Spinal cord (tissue), 10 donors: ENCODE data around the gene TMEM184A. TPM values are rescaled to one million over a fixed set of nuclear protein-coding genes. Genes with fewer than 3 reads are reported as not detected.

Experiments used
- DNase-seq, 6 donors: peaks; one replicate each; pipeline versions ENCODE4 v3.0.0 to v3.0.0-alpha.2; 2013 to 2015; ENCODE audit warnings: low spot score in 6 of 6, low read depth in 4 of 6
- H3K27ac ChIP-seq: one replicate; pipeline ENCODE4 v1.5.1; 2013; ENCODE audit warnings: low read depth, low read length, control low read depth
- H3K27me3 ChIP-seq: one replicate; pipeline ENCODE4 v1.6.1; 2013; ENCODE audit warnings: low read length; ENCODE audit not compliant: control insufficient read depth, insufficient read depth
- H3K36me3 ChIP-seq: one replicate; pipeline ENCODE4 v1.6.1; 2013; ENCODE audit warnings: low read length; ENCODE audit not compliant: control insufficient read depth, insufficient read depth
- H3K4me1 ChIP-seq: one replicate; pipeline ENCODE4 v1.6.1; 2013; ENCODE audit warnings: low read length; ENCODE audit not compliant: control insufficient read depth, insufficient read depth
- H3K4me3 ChIP-seq: one replicate; pipeline ENCODE4 v1.5.1; 2013; ENCODE audit warnings: low read depth, low read length, control low read depth
- H3K9me3 ChIP-seq: one replicate; pipeline ENCODE4 v1.6.1; 2013; ENCODE audit warnings: low read length; ENCODE audit not compliant: control insufficient read depth, insufficient read depth
- WGBS: methylation state at CpG from one replicate; pipeline ENCODE4 v1.1.5; 2013; ENCODE audit warnings: missing lambda C conversion rate; ENCODE audit not compliant: insufficient coverage; 5-methylcytosine and 5-hydroxymethylcytosine counted together
- polyA plus RNA-seq, 2 donors: library from polyadenylated mRNA; unstranded; fragments of 120-200 nt; gene quantifications; one replicate each; pipeline ENCODE4 v1.2.1, GENCODE V29; 2013; ENCODE audit not compliant: insufficient read length in 2 of 2
- total RNA-seq, 2 donors: library from RNA; depleted of rRNA in 1 of 2; stranded (reverse); fragments of 120-200 nt in 1 of 2; fragments of >200 nt in 1 of 2; gene quantifications; one replicate each; pipeline versions ENCODE4 v1.2.3 to v1.2.4, GENCODE V29; 2013 to 2014
- donor health status: healthy.

The TMEM184A gene
- total and polyA plus RNA-seq, 4 donors, result 0.20 to 2.3 (median 0.54) TPM

- Histone ChIP-seq H3K36me3 (peaks cover 25% of the 10 kb centered on the region), H3K27me3 (no peaks in the 10 kb centered on the region), H3K9me3 (no peaks in the 10 kb centered on the region), H3K27ac (no peak overlapping the region), H3K4me1 (peaks cover 29% of the 10 kb centered on the region), H3K4me3 (no peak overlapping the region)
- no peak for DNase-seq
- WGBS, result 88% methylated on average over 21 of the region's 35 CpGs
Measured at GRCh38 chr7:1505731-1506550, 50.1 kb downstream of the TMEM184A start.

GRCh38 chr7:1503816-1504775 is 51.9 kb downstream of the TMEM184A start, which contains the start of gene INTS1:
Gene INTS1 (minus strand): TSS chr7:1504389. CDS start chr7:1503960, 429 bp downstream.
- Histone ChIP-seq H3K27me3 (no peaks in the 10 kb centered on the region), H3K36me3 (peaks cover 43% of the 10 kb centered on the region), H3K27ac (no peak within 1 kb of the TSS), H3K9me3 (no peaks in the 10 kb centered on the region), H3K4me1 (peaks cover 29% of the 10 kb centered on the region), H3K4me3 (peak within 1 kb of the TSS; percentile 58)
- peak; percentile 62 to 97 (median 90) for DNase-seq
- WGBS, result under 1% methylated on average over 105 of the region's 118 CpGs

GRCh38 chr7:1503390-1503789 is 52.6 kb downstream of the TMEM184A start:
- Histone ChIP-seq H3K9me3 (no peaks in the 10 kb centered on the region), H3K4me1 (peaks cover 29% of the 10 kb centered on the region), H3K4me3 (peak overlapping the region; percentile 58), H3K36me3 (peaks cover 50% of the 10 kb centered on the region), H3K27ac (no peak overlapping the region), H3K27me3 (no peaks in the 10 kb centered on the region)
- 29% methylated on average over 24 of the region's 24 CpGs for WGBS
- no peak for DNase-seq

- no peaks in the 10 kb centered on the region for H3K9me3 ChIP-seq
- H3K36me3 ChIP-seq, result peaks cover 56% of the 10 kb centered on the region
- H3K27me3 ChIP-seq, result no peaks in the 10 kb centered on the region
- 87% methylated on average over 14 of the region's 20 CpGs for WGBS
- peaks cover 29% of the 10 kb centered on the region for H3K4me1 ChIP-seq
- H3K27ac ChIP-seq, result no peak overlapping the region
- no peak for DNase-seq
- H3K4me3 ChIP-seq, result peak overlapping the region; percentile 58
Measured at GRCh38 chr7:1502845-1503244, 53.2 kb downstream of the TMEM184A start.

- WGBS, result 92% methylated on average over 17 of the region's 21 CpGs
- peaks cover 26% of the 10 kb centered on the region for H3K4me1 ChIP-seq
- no peak overlapping the region for H3K27ac ChIP-seq
- no peak for DNase-seq
- no peaks in the 10 kb centered on the region for H3K9me3 ChIP-seq
- no peak overlapping the region for H3K4me3 ChIP-seq
- H3K27me3 ChIP-seq, result no peaks in the 10 kb centered on the region
- H3K36me3 ChIP-seq, result peaks cover 67% of the 10 kb centered on the region
Measured at GRCh38 chr7:1501487-1502270, 54.3 kb downstream of the TMEM184A start.

DNA sequence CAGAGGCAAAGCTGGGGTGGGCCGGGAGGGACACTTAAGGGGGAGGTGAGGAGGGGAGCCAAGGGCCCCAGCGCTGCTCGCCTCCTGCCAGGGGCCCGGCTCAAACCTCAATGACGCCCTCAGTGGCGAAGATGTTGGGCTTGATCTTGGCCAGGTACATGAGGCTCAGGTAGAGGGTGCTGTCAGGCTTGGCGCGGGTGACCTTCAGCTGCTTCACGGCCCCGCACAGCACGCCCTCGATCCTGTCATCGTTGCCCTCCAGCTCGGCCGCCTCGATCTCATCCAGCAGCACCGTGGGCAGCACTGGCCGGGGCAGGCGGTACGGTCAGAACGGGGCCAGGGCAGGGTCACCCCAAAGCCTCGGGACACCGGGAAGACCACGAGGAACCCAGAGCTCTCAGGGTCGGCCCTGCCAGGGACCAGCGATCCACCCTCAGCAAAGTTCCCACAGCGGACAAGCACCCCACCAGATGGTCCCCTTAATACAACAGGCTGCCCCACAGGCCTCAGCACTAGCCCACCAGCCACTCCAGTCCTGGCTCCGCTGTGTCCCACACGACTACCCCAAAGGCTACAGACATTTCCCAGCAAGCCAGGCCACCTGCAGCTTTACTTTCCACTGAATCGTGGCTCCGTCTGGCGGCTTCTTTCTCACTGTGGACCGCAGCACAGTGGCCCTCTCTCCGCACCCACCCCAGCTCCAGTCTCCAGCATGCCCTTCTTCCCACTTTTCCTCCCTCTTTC is 55.8 kb downstream of the TMEM184A start:
- peaks cover 82% of the 10 kb centered on the region for H3K36me3 ChIP-seq
- no peak overlapping the region for H3K27ac ChIP-seq
- H3K27me3 ChIP-seq, result no peaks in the 10 kb centered on the region
- WGBS, result 98% methylated on average over 32 of the region's 34 CpGs
- H3K4me3 ChIP-seq, result no peak overlapping the region
- no peaks in the 10 kb centered on the region for H3K9me3 ChIP-seq
- H3K4me1 ChIP-seq, result peaks cover 25% of the 10 kb centered on the region
- DNase-seq, result no peak

DNA sequence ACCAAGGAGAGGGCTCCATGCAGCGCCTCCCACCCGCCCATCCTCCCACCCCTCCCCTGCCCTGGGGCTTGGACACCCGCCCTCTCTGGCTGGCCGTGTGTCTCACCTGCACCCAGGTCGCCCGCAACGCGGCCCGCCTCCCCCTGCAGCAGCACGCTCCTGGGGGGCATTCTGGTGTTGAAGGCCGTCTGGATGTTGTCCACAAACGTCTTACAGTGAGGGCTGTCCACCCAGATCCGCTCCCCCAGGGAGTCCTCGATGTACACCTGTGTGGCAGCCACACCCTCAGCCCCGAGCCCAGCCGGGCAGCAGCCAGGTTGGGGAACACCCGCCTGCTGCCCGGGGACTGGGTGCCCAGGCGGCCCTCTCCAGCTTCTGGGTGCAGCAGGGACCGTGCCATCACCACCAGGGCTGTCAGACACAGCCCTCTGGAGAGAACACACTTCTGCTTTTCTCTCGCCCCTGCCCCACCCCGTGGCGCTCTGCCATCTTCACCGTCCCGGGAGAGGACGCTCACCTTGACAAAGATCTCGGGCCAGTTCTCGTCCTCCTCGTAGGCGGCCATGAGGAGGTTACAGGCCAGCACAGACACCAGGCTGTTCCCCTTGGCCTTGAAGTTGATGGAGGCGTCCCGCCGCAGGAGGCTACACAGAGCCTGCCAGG is 56.5 kb downstream of the TMEM184A start:
- H3K27ac ChIP-seq, result no peak overlapping the region
- H3K4me3 ChIP-seq, result no peak overlapping the region
- H3K27me3 ChIP-seq, result no peaks in the 10 kb centered on the region
- peaks cover 89% of the 10 kb centered on the region for H3K36me3 ChIP-seq
- no peaks in the 10 kb centered on the region for H3K9me3 ChIP-seq
- no peak for DNase-seq
- peaks cover 20% of the 10 kb centered on the region for H3K4me1 ChIP-seq
- WGBS, result 98% methylated on average over 30 of the region's 33 CpGs

- Histone ChIP-seq H3K4me3 (no peak overlapping the region), H3K4me1 (peaks cover 19% of the 10 kb centered on the region), H3K27ac (no peak overlapping the region), H3K27me3 (no peaks in the 10 kb centered on the region), H3K9me3 (no peaks in the 10 kb centered on the region), H3K36me3 (peaks cover 98% of the 10 kb centered on the region)
- 96% methylated on average over 40 of the region's 62 CpGs for WGBS
- no peak for DNase-seq
Measured at GRCh38 chr7:1498370-1499305, 57.4 kb downstream of the TMEM184A start.
